Spleen (tissue), 11 donors: ENCODE data around the gene SNAPC1. TPM values are rescaled to one million over a fixed set of nuclear protein-coding genes. Genes with fewer than 3 reads are reported as not detected.

ENCODE experiments used
- DNase-seq: peaks from one replicate; pipeline ENCODE4 v3.0.0-alpha.2; 2020
- H3K27ac ChIP-seq, 8 donors: fragments of 200-600 bp; sonication (generic) in 7 of 8; 1 replicate in 4 of 8; 2 replicates in 4 of 8; pipeline versions ENCODE4 v1.5.0 to v1.8.0; 2016 to 2021; ENCODE audit warnings: inconsistent platforms in 4 of 8, mild to moderate bottlenecking in 4 of 8, moderate library complexity in 1 of 8
- H3K27me3 ChIP-seq, 7 donors: fragments of 200-600 bp; sonication (generic) in 6 of 7; replicated peaks in 1 of 7; 1 replicate in 4 of 7; 2 replicates in 3 of 7; pipeline versions ENCODE4 v1.5.0 to v1.8.0; 2016 to 2021; ENCODE audit warnings: inconsistent platforms in 3 of 7, mild to moderate bottlenecking in 1 of 7
- H3K36me3 ChIP-seq, 6 donors: fragments of 200-600 bp; sonication (generic) in 5 of 6; 1 replicate in 4 of 6; 2 replicates in 2 of 6; pipeline versions ENCODE4 v1.5.0 to v1.8.0; 2016 to 2021; ENCODE audit warnings: inconsistent platforms in 2 of 6
- H3K4me1 ChIP-seq, 6 donors: fragments of 200-600 bp; sonication (generic) in 5 of 6; 1 replicate in 3 of 6; 2 replicates in 3 of 6; pipeline versions ENCODE4 v1.5.0 to v1.8.0; 2016 to 2021; ENCODE audit warnings: inconsistent platforms in 3 of 6
- H3K4me3 ChIP-seq, 8 donors: fragments of 200-600 bp; sonication (generic) in 7 of 8; 1 replicate in 4 of 8; 2 replicates in 4 of 8; pipeline versions ENCODE4 v1.5.0 to v1.8.0; 2016 to 2021; ENCODE audit warnings: inconsistent platforms in 4 of 8, mild to moderate bottlenecking in 4 of 8, moderate library complexity in 2 of 8
- H3K9me3 ChIP-seq, 8 donors: fragments of 200-600 bp; sonication (generic) in 7 of 8; 1 replicate in 4 of 8; 2 replicates in 4 of 8; pipeline versions ENCODE4 v1.5.0 to v1.8.0; 2016 to 2021; ENCODE audit warnings: inconsistent platforms in 4 of 8
- POLR2A ChIP-seq, 3 donors: fragments of 450-650 bp; IDR thresholded peaks; one replicate each; pipeline ENCODE4 v1.5.1; 2017; ENCODE audit warnings: antibody characterized with exemption in 3 of 3, mild to moderate bottlenecking in 1 of 3
- POLR2AphosphoS5 ChIP-seq, 3 donors: sonication (generic); formaldehyde crosslinking; IDR thresholded peaks; one replicate each; pipeline ENCODE4 v1.5.1; 2017; ENCODE audit warnings: antibody characterized with exemption in 3 of 3
- WGBS, 5 donors: extraction: QIAGEN DNeasy Blood & Tissue Kit in 3 of 5; methylation state at CpG; one replicate each; pipeline versions ENCODE4 v1.1.5 to v1.1.7; 2013 to 2018; 5-methylcytosine and 5-hydroxymethylcytosine counted together
- intact Hi-C: fragments of 100-400 bp; cut with DNase I; formaldehyde crosslinking; loops from one replicate; pipeline ENCODE4 v1.15.0; 2023; ENCODE audit warnings: low total_unique reads
- polyA plus RNA-seq, 3 donors: library from polyadenylated mRNA; stranded (reverse); fragments of 200-250 nt; gene quantifications; one replicate each; pipeline ENCODE4 v1.2.1, GENCODE V29; 2013
- total RNA-seq, 7 donors: library from RNA; depleted of rRNA in 3 of 7; stranded (reverse); fragments of >200 nt in 3 of 7; fragmentation: NEBNext Ultra II Directional in 4 of 7; extraction: Animal tissue kit (Norgen Biotek cat#: 25700) in 4 of 7; gene quantifications; one replicate each; pipeline versions ENCODE4 v1.1.0 to v1.2.1, GENCODE V29; 2016 to 2021
- TF ChIP-seq, protein P1 (sequence below), 11 experiments: fragments of 200-600 bp in 7 of 11; fragments of 450-650 bp in 4 of 11; sonication (generic) in 4 of 11; IDR thresholded peaks in 8 of 11; conservative IDR thresholded peaks in 3 of 11; 1 replicate in 7 of 11; 2 replicates in 4 of 11; pipeline versions ENCODE4 v1.4.0 to v1.8.0; 2016 to 2021; ENCODE audit warnings: antibody characterized with exemption in 11 of 11, inconsistent platforms in 4 of 11, mild to moderate bottlenecking in 1 of 11
- donor health status: healthy with polysubstance abuse.
- donor health status: DM: no; HTN: no; CAD: no; lungs with moderate emphysema.
- donor health status: DM: no; HTN: no; CAD: no.
- donor health status: Bipolar disorder and iron deficiency.
- donor health status: healthy.
- donor health status: DM: no; HTN: no; CAD: no.
- donor health status: DM: yes; HTN: yes; CAD: no.

SNAPC1 gene
- total and polyA plus RNA-seq, 10 donors = 3.3 to 12.2 (median 5.8) TPM

DNA sequence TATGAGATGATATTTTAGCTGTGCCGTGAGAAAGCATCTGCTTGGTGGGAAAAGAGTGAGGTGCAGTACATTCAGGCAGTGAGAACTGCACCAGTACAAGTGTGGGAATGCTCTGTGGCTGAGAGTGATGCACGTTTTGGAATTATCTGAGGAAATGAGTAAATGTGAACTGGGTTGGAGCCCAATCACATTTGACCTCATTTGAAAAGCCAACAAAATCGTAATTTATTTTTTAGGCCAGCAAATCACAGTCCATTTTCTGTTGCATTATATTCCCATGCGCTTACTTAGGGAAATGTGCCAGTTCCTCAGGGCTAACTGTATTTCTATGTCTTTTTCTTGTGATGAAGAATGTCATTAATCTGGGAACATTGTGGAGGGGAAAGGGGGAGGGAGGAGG lies 77.3 kb downstream of the SNAPC1 start:
- H3K4me1 ChIP-seq = peaks cover 0 to 9% (median 2%) of the 10 kb centered on the region in 6 donors
- TF ChIP-seq POLR2A (IDR thresholded peaks at IDR 0.05) = no peak
- TF ChIP-seq POLR2AphosphoS5 (IDR thresholded peaks at IDR 0.05) = no peak
- no peak overlapping the region for H3K27ac ChIP-seq
- no peaks in the 10 kb centered on the region for H3K9me3 ChIP-seq
- intact Hi-C loops = loop anchor here (10.0 kb wide), 1 partner anchor 545 kb away; no protein-coding TSS in a partner anchor
- H3K36me3 ChIP-seq = no peaks in the 10 kb centered on the region
- no peaks in the 10 kb centered on the region for H3K27me3 ChIP-seq
- no peak for DNase-seq
- no peak overlapping the region for H3K4me3 ChIP-seq
- 64 to 79% (median 68%) methylated on average over 4 of the region's 4 CpGs for WGBS, 5 donors

DNA sequence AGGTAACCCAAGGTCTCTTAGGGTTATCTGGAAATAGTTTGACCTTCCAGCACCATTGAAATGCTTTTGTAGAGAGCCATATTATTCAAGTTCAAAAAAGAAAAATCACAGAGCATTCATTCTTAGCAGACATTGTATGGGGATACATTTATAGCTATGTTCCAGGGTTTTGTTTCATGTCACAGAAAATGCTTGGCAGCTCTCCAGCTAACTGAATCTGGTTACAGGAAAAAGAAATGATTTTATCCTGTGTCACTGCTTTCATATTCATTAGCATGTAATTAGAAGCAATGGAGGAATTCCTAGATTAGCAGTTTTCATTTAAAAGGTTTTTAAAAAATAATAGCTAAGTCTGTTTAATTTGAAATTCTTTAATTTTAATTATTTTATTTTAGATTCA lies 78.9 kb downstream of the SNAPC1 start:
- Histone ChIP-seq H3K4me3 (no peak overlapping the region), H3K9me3 (peaks cover 0 to 16% (median 5%) of the 10 kb centered on the region in 8 donors), H3K4me1 (peaks cover 0 to 9% (median 2%) of the 10 kb centered on the region in 6 donors), H3K36me3 (no peaks in the 10 kb centered on the region), H3K27ac (no peak overlapping the region), H3K27me3 (no peaks in the 10 kb centered on the region)
- TF ChIP-seq, protein P1, sequence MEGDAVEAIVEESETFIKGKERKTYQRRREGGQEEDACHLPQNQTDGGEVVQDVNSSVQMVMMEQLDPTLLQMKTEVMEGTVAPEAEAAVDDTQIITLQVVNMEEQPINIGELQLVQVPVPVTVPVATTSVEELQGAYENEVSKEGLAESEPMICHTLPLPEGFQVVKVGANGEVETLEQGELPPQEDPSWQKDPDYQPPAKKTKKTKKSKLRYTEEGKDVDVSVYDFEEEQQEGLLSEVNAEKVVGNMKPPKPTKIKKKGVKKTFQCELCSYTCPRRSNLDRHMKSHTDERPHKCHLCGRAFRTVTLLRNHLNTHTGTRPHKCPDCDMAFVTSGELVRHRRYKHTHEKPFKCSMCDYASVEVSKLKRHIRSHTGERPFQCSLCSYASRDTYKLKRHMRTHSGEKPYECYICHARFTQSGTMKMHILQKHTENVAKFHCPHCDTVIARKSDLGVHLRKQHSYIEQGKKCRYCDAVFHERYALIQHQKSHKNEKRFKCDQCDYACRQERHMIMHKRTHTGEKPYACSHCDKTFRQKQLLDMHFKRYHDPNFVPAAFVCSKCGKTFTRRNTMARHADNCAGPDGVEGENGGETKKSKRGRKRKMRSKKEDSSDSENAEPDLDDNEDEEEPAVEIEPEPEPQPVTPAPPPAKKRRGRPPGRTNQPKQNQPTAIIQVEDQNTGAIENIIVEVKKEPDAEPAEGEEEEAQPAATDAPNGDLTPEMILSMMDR (IDR thresholded peaks at IDR 0.05 in 8 of 11, conservative IDR thresholded peaks at IDR 0.05 in 3 of 11) = no peak
- TF ChIP-seq POLR2AphosphoS5 (IDR thresholded peaks at IDR 0.05) = no peak
- TF ChIP-seq POLR2A (IDR thresholded peaks at IDR 0.05) = no peak
- intact Hi-C loops = no loop called here
- DNase-seq = no peak

Other genes with a start within 250 kb of the SNAPC1 start
- gene HIF1A, start 66.9 kb upstream of the SNAPC1 start, total RNA-seq = 100 to 1,000 TPM; 177 to 312 (median 248) TPM
- 10 to 100 TPM; 34.6 to 44.8 (median 43.7) TPM for gene HIF1A, start 66.9 kb upstream of the SNAPC1 start, polyA plus RNA-seq
- under 1 TPM in 5 of 7 donors, not detected in 2; 0.05 to 0.57 (median 0.17) TPM for gene SYT16, start 50.3 kb downstream of the SNAPC1 start, total RNA-seq
- under 1 TPM; 0.02 to 0.03 (median 0.02) TPM for gene SYT16, start 50.3 kb downstream of the SNAPC1 start, polyA plus RNA-seq